LNCAP (cell line): ENCODE results near the gene ASMTL.

Experiments
- CTCF ChIP-seq: fragments of 450-650 bp; IDR thresholded peaks from 2 replicates; pipeline ENCODE4 v1.5.1; 2017; ENCODE audit warnings: mild to moderate bottlenecking

ASMTL gene

GRCh38 chrX:1485033-1485432 lies 32.3 kb upstream of the ASMTL start:
- TF ChIP-seq CTCF = no peak

GRCh38 chrX:1484638-1485019 lies 31.9 kb upstream of the ASMTL start:
- no peak for TF ChIP-seq CTCF

GRCh38 chrX:1483843-1484637 lies 31.3 kb upstream of the ASMTL start:
- TF ChIP-seq CTCF = no peak

- no peak for TF ChIP-seq CTCF
These were observed 29.2 kb upstream of the ASMTL start for GRCh38 chrX:1481636-1482529.

GRCh38 chrX:1480082-1480785 lies 27.5 kb upstream of the ASMTL start:
- no peak for TF ChIP-seq CTCF

GRCh38 chrX:1477801-1478458 lies 25.2 kb upstream of the ASMTL start:
- TF ChIP-seq CTCF = no peak

GRCh38 chrX:1477229-1477628 lies 24.5 kb upstream of the ASMTL start:
- TF ChIP-seq CTCF = no peak
